Endodermal cell (in vitro differentiated cells): ENCODE measurements around the gene RPL39. TPM values are rescaled to one million over a fixed set of nuclear protein-coding genes. Genes with fewer than 3 reads are reported as not detected.

Experiments
- DNase-seq: peaks from one replicate; pipeline ENCODE4 v3.0.0-alpha.2; 2017
- H3K27ac ChIP-seq: 2 replicates; pipeline ENCODE4 v1.5.1; 2013; ENCODE audit warnings: mild to moderate bottlenecking, low read depth, low read length, moderate library complexity
- H3K27me3 ChIP-seq: 2 replicates; pipeline ENCODE4 v1.6.1; 2013; ENCODE audit warnings: mild to moderate bottlenecking, low read length, moderate library complexity; ENCODE audit not compliant: insufficient read depth, control insufficient read depth, poor library complexity, severe bottlenecking
- H3K36me3 ChIP-seq: 2 replicates; pipeline ENCODE4 v1.7.0; 2013; ENCODE audit warnings: mild to moderate bottlenecking, low read length, moderate library complexity; ENCODE audit not compliant: control insufficient read depth, insufficient read depth
- H3K4me1 ChIP-seq: one replicate; pipeline ENCODE4 v1.7.0; 2013; ENCODE audit warnings: low read length; ENCODE audit not compliant: control insufficient read depth, insufficient read depth
- H3K4me3 ChIP-seq: 2 replicates; pipeline ENCODE4 v1.5.1; 2013; ENCODE audit warnings: mild to moderate bottlenecking, low read length, moderate library complexity
- H3K9ac ChIP-seq: 2 replicates; pipeline ENCODE4 v1.6.1; 2013; ENCODE audit warnings: mild to moderate bottlenecking, low read length, moderate library complexity; ENCODE audit not compliant: poor library complexity, severe bottlenecking; ENCODE audit errors: extremely low read depth
- H3K9me3 ChIP-seq: 2 replicates; pipeline ENCODE4 v1.6.1; 2013; ENCODE audit warnings: mild to moderate bottlenecking, low read length, moderate library complexity; ENCODE audit not compliant: control insufficient read depth
- H3K27ac Mint-ChIP-seq: 2 replicates; pipeline ENCODE4 v1.8.0; 2020; ENCODE audit warnings: mixed read lengths
- H3K27me3 Mint-ChIP-seq: 2 replicates; pipeline ENCODE4 v1.8.0; 2021; ENCODE audit warnings: mild to moderate bottlenecking, mixed read lengths; ENCODE audit not compliant: insufficient read depth
- H3K36me3 Mint-ChIP-seq: 2 replicates; pipeline ENCODE4 v1.8.0; 2020; ENCODE audit warnings: low read depth, mixed read lengths
- H3K4me1 Mint-ChIP-seq: 2 replicates; pipeline ENCODE4 v1.8.0; 2020; ENCODE audit warnings: mixed read lengths
- H3K4me3 Mint-ChIP-seq: 2 replicates; pipeline ENCODE4 v1.8.0; 2020; ENCODE audit warnings: mild to moderate bottlenecking, moderate library complexity, mixed read lengths
- H3K9me3 Mint-ChIP-seq: 2 replicates; pipeline ENCODE4 v1.8.0; 2020; ENCODE audit warnings: mild to moderate bottlenecking, mixed read lengths
- CTCF ChIP-seq: fragments of 200-600 bp; sonication (generic); conservative IDR thresholded peaks from 2 replicates; pipeline ENCODE4 v1.5.0; 2021; ENCODE audit warnings: antibody characterized with exemption, mild to moderate bottlenecking
- WGBS, 2 experiments: methylation state at CpG; one replicate each; pipeline versions ENCODE4 v1.1.5 to v1.1.7; 2013; ENCODE audit warnings: missing lambda C conversion rate in 2 of 2, mixed read lengths in 1 of 2; ENCODE audit not compliant: insufficient coverage in 1 of 2, insufficient read length in 1 of 2; 5-methylcytosine and 5-hydroxymethylcytosine counted together
- long read RNA-seq, 4 experiments: library from polyadenylated mRNA in 2 of 4; library from RNA in 1 of 4; library from capped mRNA in 1 of 4; stranded (forward) in 3 of 4; unstranded in 1 of 4; transcript quantifications; one replicate each; pipeline ENCODE4 v2.0.0, GENCODE V29; 2020 to 2021; ENCODE audit warnings: inconsistent platforms in 1 of 4
- polyA plus RNA-seq, 2 experiments: library from polyadenylated mRNA; stranded (reverse); fragments of 50-300 nt; gene quantifications; one replicate each; pipeline ENCODE4 v1.2.3, GENCODE V29; 2013
- total RNA-seq, 2 donors: library from RNA; stranded (reverse); fragmentation: NEBNext Ultra II Directional in 1 of 2; extraction: Animal tissue kit (Norgen Biotek cat#: 25700) in 1 of 2; gene quantifications; 2 replicates in 1 of 2; 3 replicates in 1 of 2; pipeline ENCODE4 v1.2.1, GENCODE V29; 2021

The RPL39 gene
- total RNA-seq, result 1,000 to 10,000 TPM; 1,848 to 1,992 TPM
- polyA plus RNA-seq (2013, experiment 1 of 2), result 2,804 TPM
- polyA plus RNA-seq (2013, experiment 2 of 2), result 2,758 TPM
- long read RNA-seq, experiment 1, transcript RPL39-202 (2 exons, 1,915 nt), result minor isoform, 21 of 271 reads
- long read RNA-seq, experiment 1, transcript RPL39-201 (3 exons, 401 nt), result major isoform, 246 of 271 reads
- long read RNA-seq, experiment 1, partial matches to known transcripts, result 3 of 271 reads
- long read RNA-seq, experiment 1, other reads (novel, unspliced or antisense), result 1 of 271 reads
- long read RNA-seq, experiment 2, partial matches to known transcripts, result 0 of 3 reads
- long read RNA-seq, experiment 2, other reads (novel, unspliced or antisense), result 1 of 3 reads
- long read RNA-seq, experiment 3, transcript RPL39-201 (3 exons, 401 nt), result major isoform, 471 of 484 reads
- long read RNA-seq, experiment 3, partial matches to known transcripts, result 7 of 484 reads
- long read RNA-seq, experiment 3, other reads (novel, unspliced or antisense), result 2 of 484 reads
- long read RNA-seq, experiment 4, partial matches to known transcripts, result 0 of 1 reads
- long read RNA-seq, experiment 4, other reads (novel, unspliced or antisense), result 1 of 1 reads

DNA sequence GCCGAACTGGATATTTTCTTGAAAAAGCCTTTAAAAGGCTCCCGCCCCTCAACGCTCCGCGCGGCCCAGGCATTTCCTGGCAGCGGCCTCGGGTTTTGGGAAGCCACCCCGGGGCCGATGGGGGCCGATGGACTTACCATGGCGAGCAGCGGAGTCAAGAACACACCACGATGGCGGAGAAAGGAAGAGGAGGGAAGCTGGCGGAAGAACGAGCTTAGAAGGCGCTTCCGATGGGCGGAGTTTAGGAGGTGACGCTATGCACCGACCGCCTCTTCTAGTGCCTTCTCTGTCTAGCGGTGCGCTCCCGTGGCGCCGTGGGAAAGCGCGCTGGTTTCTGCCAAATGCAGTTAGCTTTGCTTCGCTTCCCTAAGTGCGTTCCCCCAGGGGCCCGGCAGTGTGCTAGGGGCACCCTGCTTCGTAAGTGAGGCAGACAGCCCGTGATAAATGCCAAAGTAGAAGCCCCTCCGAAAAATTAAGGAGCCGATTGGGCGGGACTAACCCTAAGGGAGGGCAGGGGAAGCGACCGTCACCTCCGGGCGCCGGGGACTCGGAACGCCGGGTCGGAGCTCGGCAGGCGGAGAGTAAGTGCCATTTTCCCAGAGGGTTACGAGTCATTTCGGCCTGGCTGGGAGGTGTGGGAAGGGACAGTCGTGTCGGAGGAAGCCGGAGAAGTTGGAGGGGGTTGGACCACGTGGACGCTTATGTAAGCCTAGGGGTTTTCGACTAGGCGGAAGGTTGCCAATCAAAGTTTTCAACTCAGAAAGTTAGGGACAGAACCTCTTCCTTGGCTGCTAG is at the start of gene RPL39:
Gene RPL39 (minus strand): TSS at position 194 of the 795 bp plus-strand sequence. CDS start 54 bp downstream, at position 140.
- peak within 1 kb of the TSS; percentile 97 for H3K27ac ChIP-seq
- peaks cover 43% of the 10 kb centered on the region for H3K9me3 Mint-ChIP-seq
- 0% methylated on average over 10 to 58 of the region's 58 CpGs for WGBS, 2 experiments

GRCh38 chrX:119833905-119834304 is 42.5 kb upstream of the RPL39 start:
- Histone ChIP-seq H3K27me3 (no peaks in the 10 kb centered on the region), H3K9ac (no peak overlapping the region), H3K4me3 (no peak overlapping the region), H3K36me3 (peaks cover 39% of the 10 kb centered on the region), H3K4me1 (no peaks in the 10 kb centered on the region), H3K27ac (no peak overlapping the region), H3K9me3 (no peaks in the 10 kb centered on the region)
- TF ChIP-seq CTCF, result no peak
- WGBS, 2 experiments, result 100% methylated on average over 2 to 3 of the region's 3 CpGs
- Mint-ChIP-seq H3K9me3 (peaks cover 53% of the 10 kb centered on the region), H3K4me1 (no peaks in the 10 kb centered on the region), H3K4me3 (no peak overlapping the region), H3K27me3 (no peaks in the 10 kb centered on the region), H3K27ac (no peak overlapping the region), H3K36me3 (peaks cover 66% of the 10 kb centered on the region)
- no peak for DNase-seq

More for the DNA sequence above, at the start of gene RPL39:
- no peaks in the 10 kb centered on the region for H3K4me1 ChIP-seq
- H3K36me3 ChIP-seq, result peaks cover 31% of the 10 kb centered on the region
- no peak for TF ChIP-seq CTCF
- peak; percentile 90 for DNase-seq
- peak within 1 kb of the TSS; percentile 90 for H3K4me3 ChIP-seq
- peak within 1 kb of the TSS; percentile 96 for H3K4me3 Mint-ChIP-seq
- H3K27me3 Mint-ChIP-seq, result no peaks in the 10 kb centered on the region
- H3K9me3 ChIP-seq, result no peaks in the 10 kb centered on the region
- peaks cover 8% of the 10 kb centered on the region for H3K4me1 Mint-ChIP-seq
- peaks cover 33% of the 10 kb centered on the region for H3K36me3 Mint-ChIP-seq
- no peaks in the 10 kb centered on the region for H3K27me3 ChIP-seq
- peak within 1 kb of the TSS; percentile 98 for H3K27ac Mint-ChIP-seq
- peak within 1 kb of the TSS; percentile 96 for H3K9ac ChIP-seq

DNA sequence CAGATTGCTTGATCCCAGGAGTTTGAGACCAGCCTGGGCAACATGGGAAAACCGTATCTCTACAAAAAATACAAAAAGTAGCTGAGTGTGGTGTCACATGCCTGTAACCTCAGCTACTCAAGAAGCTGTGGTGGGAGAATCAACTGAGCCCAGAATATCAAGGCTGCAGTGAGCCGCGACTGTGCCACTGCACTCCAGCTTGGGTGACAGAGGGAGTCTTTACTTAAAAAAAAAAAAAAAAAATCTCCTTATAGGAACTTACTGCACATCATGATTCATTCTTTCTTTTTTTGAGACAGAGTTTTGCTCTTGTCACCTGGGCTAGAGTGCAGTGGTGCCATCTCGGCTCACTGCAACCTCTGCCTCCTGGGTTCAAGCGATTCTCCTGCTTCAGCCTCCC is 37.0 kb upstream of the RPL39 start:
- Mint-ChIP-seq H3K4me1 (no peaks in the 10 kb centered on the region), H3K9me3 (peaks cover 46% of the 10 kb centered on the region), H3K27me3 (no peaks in the 10 kb centered on the region), H3K4me3 (no peak overlapping the region), H3K27ac (no peak overlapping the region), H3K36me3 (peaks cover 25% of the 10 kb centered on the region)
- H3K9ac ChIP-seq, result no peak overlapping the region
- TF ChIP-seq CTCF, result no peak
- H3K4me1 ChIP-seq, result no peaks in the 10 kb centered on the region
- no peak overlapping the region for H3K4me3 ChIP-seq
- WGBS, 2 experiments, result 95 to 100% methylated on average over 1 to 5 of the region's 5 CpGs
- no peak overlapping the region for H3K27ac ChIP-seq
- H3K9me3 ChIP-seq, result no peaks in the 10 kb centered on the region
- DNase-seq, result no peak
- H3K36me3 ChIP-seq, result peaks cover 10% of the 10 kb centered on the region
- no peaks in the 10 kb centered on the region for H3K27me3 ChIP-seq
